ENCODE measurements around the gene SBF2. TPM values are rescaled to one million over a fixed set of nuclear protein-coding genes. Genes with fewer than 3 reads are reported as not detected.

SBF2 gene
- total RNA-seq, 4 donors from 2014 or later: 29.7 to 60.4 (median 36.0) TPM

GRCh38 chr11:9799886-9800285, 494.1 kb downstream of the SBF2 start:
- H3K4me3 ChIP-seq (ENCODE audit: low read depth, poor library complexity, severe bottlenecking): no peak overlapping the region
- intact Hi-C loops (cut with DNase I; ENCODE audit: low total_unique reads): no loop called here
- TF ChIP-seq POLR2A (IDR thresholded peaks at IDR 0.05) (no peak), CTCF (IDR thresholded peaks at IDR 0.05) (no peak)
- DNase-seq (ENCODE audit: low spot score in 2 of 2): no peak
- 57 to 62% methylated on average over 3 of the region's 3 CpGs for WGBS, 2 donors

DNA sequence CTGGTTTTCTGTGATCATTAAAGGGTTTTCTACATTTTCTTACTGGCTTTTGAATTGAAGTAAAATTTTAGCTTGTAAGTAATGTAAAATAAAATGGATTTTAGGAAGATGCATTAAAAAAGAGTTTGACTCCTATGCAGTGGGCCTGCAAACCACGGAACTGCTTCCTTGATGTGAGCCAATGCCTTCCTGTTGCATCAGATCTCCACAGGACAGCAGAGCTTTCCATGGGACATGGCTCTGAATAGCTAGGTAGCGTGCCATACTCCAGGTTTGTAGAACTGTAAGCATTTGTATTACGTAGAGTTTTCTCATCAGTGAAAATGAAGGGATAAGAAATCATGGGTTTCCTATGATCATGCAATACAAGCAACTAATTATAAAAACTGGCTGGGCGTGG, 496.7 kb downstream of the SBF2 start:
- no peak for DNase-seq (ENCODE audit: low spot score in 2 of 2)
- no peak overlapping the region for H3K4me3 ChIP-seq (ENCODE audit: low read depth, poor library complexity, severe bottlenecking)
- no peak for TF ChIP-seq CTCF (IDR thresholded peaks at IDR 0.05)
- no peak for TF ChIP-seq POLR2A (IDR thresholded peaks at IDR 0.05)
- 91% methylated on average over 4 of the region's 4 CpGs for WGBS, 2 donors
- intact Hi-C loops (cut with DNase I; ENCODE audit: low total_unique reads): no loop called here

GRCh38 chr11:9796854-9797253, 497.2 kb downstream of the SBF2 start:
- DNase-seq (ENCODE audit: low spot score in 2 of 2): peak in 1 of 2 donors; percentile 50
- 73 to 74% methylated on average over 5 of the region's 5 CpGs for whole genome bisulfite sequencing, 2 donors
- intact Hi-C loops (cut with DNase I; ENCODE audit: low total_unique reads): no loop called here

GRCh38 chr11:9796266-9796665, 497.8 kb downstream of the SBF2 start:
- no peak for DNase-seq (ENCODE audit: low spot score in 2 of 2)
- intact Hi-C loops (cut with DNase I; ENCODE audit: low total_unique reads): no loop called here
- H3K4me3 ChIP-seq (ENCODE audit: low read depth, poor library complexity, severe bottlenecking): no peak overlapping the region
- TF ChIP-seq CTCF (IDR thresholded peaks at IDR 0.05) (no peak), POLR2A (IDR thresholded peaks at IDR 0.05) (no peak)

More at GRCh38 chr11:9796854-9797253, 497.2 kb downstream of the SBF2 start:
- no peak overlapping the region for H3K4me3 ChIP-seq (ENCODE audit: low read depth, poor library complexity, severe bottlenecking)
- TF ChIP-seq POLR2A (IDR thresholded peaks at IDR 0.05) (no peak), CTCF (IDR thresholded peaks at IDR 0.05) (no peak)

- TF ChIP-seq POLR2A (IDR thresholded peaks at IDR 0.05) (no peak), CTCF (IDR thresholded peaks at IDR 0.05) (no peak)
- 77 to 80% methylated on average over 3 of the region's 3 CpGs for WGBS, 2 donors
- no peak overlapping the region for H3K4me3 ChIP-seq (ENCODE audit: low read depth, poor library complexity, severe bottlenecking)
- intact Hi-C loops (cut with DNase I; ENCODE audit: low total_unique reads): no loop called here
- no peak for DNase-seq (ENCODE audit: low spot score in 2 of 2)
Observed at GRCh38 chr11:9790703-9791102, 503.3 kb downstream of the SBF2 start.

DNA sequence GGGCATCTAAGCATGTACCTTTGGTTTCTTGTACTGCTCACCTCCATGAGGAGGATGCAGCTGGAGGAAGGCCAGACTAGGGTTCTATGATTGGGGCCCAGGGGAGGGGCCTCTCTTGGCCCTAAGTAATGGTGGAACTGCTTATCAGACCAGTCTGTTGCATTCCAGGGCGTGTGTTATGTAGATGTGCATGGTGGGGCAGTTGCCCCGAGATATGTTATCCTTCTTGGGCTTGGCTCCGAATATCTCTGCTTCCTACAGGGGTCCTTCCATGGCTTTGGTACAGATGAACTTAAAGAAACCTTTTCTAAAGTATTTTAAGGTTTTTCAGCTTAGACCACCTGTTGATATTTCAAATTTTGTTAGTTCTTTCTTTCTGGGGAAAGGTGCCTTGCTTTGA, 504.1 kb downstream of the SBF2 start:
- DNase-seq (ENCODE audit: low spot score in 2 of 2): no peak
- H3K4me3 ChIP-seq (ENCODE audit: low read depth, poor library complexity, severe bottlenecking): no peak overlapping the region
- TF ChIP-seq POLR2A (IDR thresholded peaks at IDR 0.05) (no peak), CTCF (IDR thresholded peaks at IDR 0.05) (no peak)
- WGBS, 2 donors: 96 to 100% methylated on average over 3 of the region's 3 CpGs
- intact Hi-C loops (cut with DNase I; ENCODE audit: low total_unique reads): no loop called here

Data from lower leg skin (tissue), 4 donors.